HUES48 (cell line): ENCODE measurements around the gene C1orf226.

Experiments used
- H3K27ac ChIP-seq: one replicate; pipeline ENCODE4 v1.7.0; 2013; ENCODE audit warnings: low read depth, low read length, inconsistent platforms
- H3K27me3 ChIP-seq: 2 replicates; pipeline ENCODE4 v1.6.1; 2013; ENCODE audit warnings: mild to moderate bottlenecking, low read length; ENCODE audit not compliant: control insufficient read depth, insufficient read depth
- H3K36me3 ChIP-seq: 2 replicates; pipeline ENCODE4 v1.6.1; 2013; ENCODE audit warnings: low read length; ENCODE audit not compliant: control insufficient read depth, insufficient read depth
- H3K4me1 ChIP-seq: 2 replicates; pipeline ENCODE4 v1.6.1; 2013; ENCODE audit warnings: mild to moderate bottlenecking, low read length; ENCODE audit not compliant: control insufficient read depth, insufficient read depth
- H3K4me3 ChIP-seq: 2 replicates; pipeline ENCODE4 v1.5.1; 2013; ENCODE audit warnings: mild to moderate bottlenecking, low read depth, low read length
- H3K9ac ChIP-seq: 2 replicates; pipeline ENCODE4 v1.6.1; 2013; ENCODE audit warnings: mild to moderate bottlenecking, low read depth, low read length, moderate library complexity
- H3K9me3 ChIP-seq: 2 replicates; pipeline ENCODE4 v1.6.1; 2013; ENCODE audit warnings: low read length; ENCODE audit not compliant: control insufficient read depth, insufficient read depth

C1orf226 gene

DNA sequence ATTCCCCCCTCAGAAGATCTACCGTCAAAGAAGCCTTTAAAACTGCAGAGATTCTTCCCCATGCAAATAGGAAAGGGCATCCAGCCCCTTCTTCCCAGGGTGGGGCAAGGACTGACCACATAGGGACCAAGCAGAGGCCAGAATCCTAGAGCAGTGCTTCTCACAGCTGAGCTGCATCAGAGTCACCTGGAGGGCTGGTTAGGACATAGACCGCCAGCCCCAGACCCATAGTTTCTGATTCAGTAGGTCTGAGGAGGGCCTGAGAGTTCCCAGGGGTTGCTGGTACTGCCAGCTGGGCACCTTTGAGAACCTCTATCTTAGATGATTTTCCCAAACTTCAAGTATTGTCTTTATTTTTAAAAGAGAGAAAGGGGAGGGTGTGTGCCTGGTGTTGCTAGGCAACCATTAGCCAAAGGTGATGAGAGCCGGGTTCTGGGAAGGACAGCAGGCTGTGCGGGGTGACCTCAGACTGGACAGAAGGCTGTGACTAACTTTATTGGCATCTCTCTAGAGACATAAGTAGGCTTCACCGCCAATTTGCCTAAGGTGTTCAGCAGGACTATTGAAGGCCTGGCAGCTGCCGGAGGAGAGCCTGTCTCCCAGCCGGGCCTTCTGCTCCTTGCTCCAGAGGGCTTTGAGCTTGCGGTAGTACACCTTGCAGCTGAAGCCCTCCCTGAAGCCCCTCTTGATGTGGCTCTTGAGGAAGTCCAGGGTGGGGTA is 7.8 kb upstream of the C1orf226 start:
- Histone ChIP-seq H3K9ac (no peak overlapping the region), H3K4me1 (no peaks in the 10 kb centered on the region), H3K9me3 (no peaks in the 10 kb centered on the region), H3K27me3 (no peaks in the 10 kb centered on the region), H3K4me3 (no peak overlapping the region), H3K27ac (no peak overlapping the region), H3K36me3 (no peaks in the 10 kb centered on the region)

DNA sequence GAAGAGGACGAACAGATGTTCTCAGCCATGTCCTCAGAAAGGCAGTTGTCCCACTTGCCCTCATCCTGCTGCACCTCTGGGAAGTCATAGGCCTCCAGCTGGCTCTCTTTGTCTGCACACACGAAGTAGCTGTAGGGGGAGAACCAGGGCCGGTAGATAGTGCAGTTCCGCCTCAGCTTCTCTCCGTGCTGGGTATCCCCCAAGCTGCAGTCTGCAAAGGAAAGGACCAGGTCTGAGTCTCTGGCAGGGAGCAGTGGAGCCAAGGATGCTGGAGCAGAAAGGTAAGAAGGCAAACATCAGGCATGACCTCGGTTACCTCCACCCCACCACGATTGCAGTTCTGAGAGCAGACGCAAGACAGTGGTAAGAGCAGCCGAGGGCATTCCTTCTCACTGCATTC is 7.1 kb upstream of the C1orf226 start:
- Histone ChIP-seq H3K4me1 (no peaks in the 10 kb centered on the region), H3K27me3 (no peaks in the 10 kb centered on the region), H3K4me3 (no peak overlapping the region), H3K36me3 (no peaks in the 10 kb centered on the region), H3K9me3 (no peaks in the 10 kb centered on the region), H3K27ac (no peak overlapping the region), H3K9ac (no peak overlapping the region)

DNA sequence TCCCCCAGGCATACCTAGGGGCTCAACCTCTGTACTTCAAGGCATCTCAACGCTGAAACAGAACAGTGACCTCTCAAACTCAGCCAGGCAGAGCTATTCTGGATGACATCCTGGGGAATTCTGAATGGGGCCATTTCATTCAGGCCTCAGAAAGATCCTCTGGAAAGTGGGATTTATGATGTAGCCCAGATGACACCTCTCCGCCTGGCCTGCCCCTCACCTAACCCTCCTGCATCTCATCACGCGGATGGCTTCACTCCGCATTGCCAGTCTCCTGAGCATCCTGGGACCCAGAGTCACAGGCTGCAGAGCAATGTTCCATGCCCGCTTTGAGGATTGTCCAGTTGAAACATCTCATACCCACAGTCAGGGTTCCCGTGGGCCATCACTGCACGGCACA is 6.1 kb upstream of the C1orf226 start:
- no peak overlapping the region for H3K27ac ChIP-seq
- no peak overlapping the region for H3K4me3 ChIP-seq
- H3K9ac ChIP-seq: no peak overlapping the region
- no peaks in the 10 kb centered on the region for H3K27me3 ChIP-seq
- no peaks in the 10 kb centered on the region for H3K4me1 ChIP-seq
- no peaks in the 10 kb centered on the region for H3K36me3 ChIP-seq
- no peaks in the 10 kb centered on the region for H3K9me3 ChIP-seq

GRCh38 chr1:162376691-162377090 is 4.8 kb upstream of the C1orf226 start, which contains the start of gene SPATA46:
SPATA46 (minus strand) TSS chr1:162376854; CDS start chr1:162376790, 64 bp downstream.
- no peaks in the 10 kb centered on the region for H3K4me1 ChIP-seq
- H3K27ac ChIP-seq: no peak within 1 kb of the TSS
- no peaks in the 10 kb centered on the region for H3K9me3 ChIP-seq
- no peak within 1 kb of the TSS for H3K9ac ChIP-seq
- no peaks in the 10 kb centered on the region for H3K27me3 ChIP-seq
- no peak within 1 kb of the TSS for H3K4me3 ChIP-seq
- H3K36me3 ChIP-seq: no peaks in the 10 kb centered on the region

DNA sequence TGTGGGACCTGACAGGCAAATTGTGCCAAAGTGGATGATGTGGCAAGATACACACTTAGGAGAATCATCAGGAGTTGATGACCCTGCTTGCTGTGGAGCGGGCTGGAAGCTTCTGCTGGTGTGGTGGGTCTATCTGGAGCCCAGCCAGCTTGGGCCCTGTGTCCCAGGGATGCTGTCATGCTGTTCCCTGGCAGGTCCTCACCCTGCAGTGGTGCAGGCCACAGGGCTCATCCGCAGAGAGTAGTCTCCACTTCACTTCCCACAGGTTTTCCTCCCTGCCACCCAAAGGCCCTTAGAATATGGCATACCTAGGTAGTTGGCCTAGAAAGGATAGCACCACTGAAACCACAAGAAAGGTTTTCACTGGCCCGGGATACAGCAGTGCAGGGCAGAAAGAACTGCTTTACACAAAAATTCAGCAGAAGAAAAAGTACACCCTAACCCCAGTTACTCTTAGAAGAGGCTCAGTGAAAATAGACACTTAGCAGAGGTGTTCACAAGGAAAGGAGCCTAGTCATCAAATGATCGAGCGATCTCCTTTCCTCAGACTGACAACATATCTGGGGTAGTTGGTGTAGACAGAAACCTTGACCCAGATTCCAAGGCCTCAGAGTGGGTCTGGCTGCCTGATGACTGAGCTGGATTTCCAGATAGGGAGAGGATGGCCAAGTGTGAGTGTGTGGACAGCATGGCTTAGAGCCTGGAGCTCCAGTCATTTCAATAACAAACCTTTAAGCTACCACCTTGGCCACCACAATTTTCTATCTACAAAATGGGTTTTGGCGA is 1.3 kb upstream of the C1orf226 start:
- Histone ChIP-seq H3K9me3 (no peaks in the 10 kb centered on the region), H3K9ac (no peak overlapping the region), H3K4me3 (no peak overlapping the region), H3K27me3 (no peaks in the 10 kb centered on the region), H3K4me1 (no peaks in the 10 kb centered on the region), H3K27ac (no peak overlapping the region), H3K36me3 (peaks cover 7% of the 10 kb centered on the region; the same call in 1 of the 2 replicates)

DNA sequence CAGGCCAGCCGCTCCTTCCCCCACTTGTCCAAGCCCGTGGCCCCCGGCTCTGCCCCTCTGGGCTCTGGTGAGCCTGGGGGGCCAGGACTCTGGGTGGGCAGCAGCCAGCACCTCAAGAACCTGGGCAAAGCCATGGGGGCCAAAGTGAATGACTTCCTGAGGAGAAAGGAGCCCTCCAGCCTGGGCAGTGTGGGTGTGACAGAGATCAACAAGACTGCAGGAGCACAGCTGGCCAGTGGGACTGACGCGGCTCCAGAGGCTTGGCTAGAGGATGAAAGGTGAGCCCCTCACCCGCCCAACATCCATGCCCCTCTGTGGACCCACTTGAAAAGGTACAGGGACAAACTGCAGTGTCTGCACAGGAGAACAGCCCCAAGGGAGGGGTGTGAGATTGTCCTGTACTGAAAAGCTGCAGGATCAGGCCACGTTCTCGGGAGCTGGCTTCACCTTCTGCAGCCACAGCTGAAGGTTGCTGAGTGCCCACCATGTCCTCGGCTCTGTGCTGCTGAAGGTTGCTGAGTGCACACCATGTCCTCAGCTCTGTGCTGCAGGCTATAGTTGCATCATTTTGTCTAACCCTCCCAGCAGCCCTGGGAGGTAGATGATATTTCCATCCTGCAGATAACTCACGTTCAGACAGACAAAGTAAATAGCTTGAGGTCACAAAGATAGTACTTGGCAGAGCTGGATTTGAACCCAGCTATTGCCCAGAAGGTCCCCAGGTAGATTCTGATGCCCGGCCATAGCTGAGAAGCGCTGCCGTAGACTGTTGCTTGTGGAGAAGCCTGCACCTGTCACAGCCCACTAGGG is 618 bp downstream of the C1orf226 start:
- Histone ChIP-seq H3K27ac (no peak overlapping the region), H3K27me3 (no peaks in the 10 kb centered on the region), H3K9me3 (no peaks in the 10 kb centered on the region), H3K4me3 (no peak overlapping the region), H3K9ac (no peak overlapping the region), H3K36me3 (peaks cover 7% of the 10 kb centered on the region; the same call in 1 of the 2 replicates), H3K4me1 (no peaks in the 10 kb centered on the region)

DNA sequence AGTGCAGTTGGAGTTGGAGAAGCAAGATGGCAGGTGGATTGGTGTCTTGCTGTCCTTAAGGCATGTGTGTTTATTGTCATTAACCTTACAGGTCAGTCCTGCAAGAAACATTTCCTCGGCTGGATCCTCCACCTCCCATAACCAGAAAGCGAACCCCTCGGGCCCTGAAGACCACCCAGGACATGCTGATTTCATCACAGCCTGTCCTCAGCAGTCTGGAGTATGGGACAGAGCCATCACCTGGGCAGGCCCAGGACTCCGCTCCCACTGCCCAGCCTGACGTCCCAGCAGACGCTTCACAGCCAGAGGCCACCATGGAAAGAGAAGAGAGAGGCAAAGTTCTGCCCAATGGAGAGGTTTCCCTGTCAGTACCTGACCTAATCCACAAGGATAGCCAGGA is 1.6 kb downstream of the C1orf226 start:
- H3K4me3 ChIP-seq: no peak overlapping the region
- H3K9ac ChIP-seq: no peak overlapping the region
- H3K36me3 ChIP-seq: peaks cover 7% of the 10 kb centered on the region; the same call in 1 of the 2 replicates
- H3K9me3 ChIP-seq: no peaks in the 10 kb centered on the region
- no peaks in the 10 kb centered on the region for H3K4me1 ChIP-seq
- no peaks in the 10 kb centered on the region for H3K27me3 ChIP-seq
- no peak overlapping the region for H3K27ac ChIP-seq

DNA sequence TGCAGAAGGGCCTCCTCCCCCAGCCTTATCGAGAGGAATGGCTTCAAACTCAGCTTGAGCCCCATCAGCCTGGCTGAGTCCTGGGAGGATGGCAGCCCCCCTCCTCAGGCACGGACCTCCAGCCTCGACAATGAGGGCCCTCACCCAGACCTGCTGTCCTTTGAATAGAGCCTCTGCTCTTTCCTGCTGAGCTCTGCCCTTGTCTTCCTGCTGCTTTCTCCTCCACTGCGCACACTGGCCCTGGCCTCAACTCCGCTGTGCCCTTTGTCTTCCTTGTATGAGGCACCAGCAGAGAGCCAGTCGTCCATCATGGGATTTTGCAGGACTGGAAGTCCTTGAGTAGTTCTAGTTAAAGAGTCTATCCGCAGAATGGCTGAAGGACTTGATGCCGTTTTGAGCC is 2.0 kb downstream of the C1orf226 start:
- Histone ChIP-seq H3K27ac (no peak overlapping the region), H3K4me3 (no peak overlapping the region), H3K36me3 (peaks cover 7% of the 10 kb centered on the region; the same call in 1 of the 2 replicates), H3K4me1 (no peaks in the 10 kb centered on the region; the same call in 1 of the 2 replicates), H3K9ac (no peak overlapping the region), H3K9me3 (no peaks in the 10 kb centered on the region), H3K27me3 (no peaks in the 10 kb centered on the region)

- H3K4me1 ChIP-seq: peaks cover 3% of the 10 kb centered on the region; the same call in 1 of the 2 replicates
- no peaks in the 10 kb centered on the region for H3K27me3 ChIP-seq
- H3K36me3 ChIP-seq: peaks cover 7% of the 10 kb centered on the region; the same call in 1 of the 2 replicates
- H3K9ac ChIP-seq: no peak overlapping the region
- no peak overlapping the region for H3K27ac ChIP-seq
- H3K9me3 ChIP-seq: no peaks in the 10 kb centered on the region
- H3K4me3 ChIP-seq: no peak overlapping the region
These were observed 2.6 kb downstream of the C1orf226 start for GRCh38 chr1:162384116-162384515.

DNA sequence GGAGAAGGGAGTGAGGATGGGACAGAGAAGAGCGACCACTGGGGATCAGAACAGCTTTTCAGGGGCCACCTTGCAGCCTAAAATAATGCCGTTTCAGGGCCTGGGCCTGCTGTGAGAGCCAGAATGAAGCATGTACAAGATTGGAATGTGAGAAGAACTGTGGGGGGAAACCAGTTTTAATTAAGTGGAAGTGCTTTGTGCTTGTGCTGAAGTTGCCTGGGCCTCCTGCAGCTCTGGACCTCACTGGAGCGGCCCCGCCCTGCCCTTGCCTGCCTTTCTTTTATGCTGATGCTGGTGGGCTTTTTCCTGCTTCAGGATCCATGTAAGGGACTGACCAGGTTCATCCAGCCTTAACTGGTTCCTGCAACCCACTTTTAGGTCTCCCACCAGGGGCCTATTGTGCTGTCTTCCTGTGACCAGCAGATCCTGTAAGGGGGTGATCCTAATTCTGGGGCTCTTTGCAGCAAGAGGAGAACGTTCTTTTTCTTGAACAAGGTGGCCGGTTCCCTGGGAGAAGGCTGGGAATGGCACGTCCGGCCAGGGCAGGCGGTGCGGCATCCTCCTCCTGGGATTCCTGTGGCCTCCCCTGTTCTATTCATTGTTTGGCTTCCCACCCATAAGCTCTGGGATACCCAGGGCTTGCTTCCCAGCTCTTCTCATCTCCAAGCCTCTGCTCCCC is 3.2 kb downstream of the C1orf226 start:
- no peaks in the 10 kb centered on the region for H3K27me3 ChIP-seq
- peaks cover 7% of the 10 kb centered on the region; the same call in 1 of the 2 replicates for H3K36me3 ChIP-seq
- H3K9ac ChIP-seq: no peak overlapping the region
- no peak overlapping the region for H3K4me3 ChIP-seq
- H3K4me1 ChIP-seq: peaks cover 3% of the 10 kb centered on the region; the same call in 1 of the 2 replicates
- H3K27ac ChIP-seq: no peak overlapping the region
- H3K9me3 ChIP-seq: no peaks in the 10 kb centered on the region
